Thyroid gland (tissue), 4 donors: ENCODE measurements around the gene MAPK4. TPM values are rescaled to one million over a fixed set of nuclear protein-coding genes. Genes with fewer than 3 reads are reported as not detected.
A peak's percentile ranks its signal among the peaks of the same experiment; 100 is the strongest.
"Not testable (repeated sequence)": the region's sequence is repeated elsewhere in the genome, so short reads cannot be mapped to it uniquely, and the experiment has no call there.

Experiments
- DNase-seq, 2 donors: peaks; one replicate each; pipeline ENCODE4 v3.0.0-alpha.2; 2019
- H3K27ac ChIP-seq, 3 donors: fragments of 200-600 bp; sonication (generic); 1 replicate in 2 of 3; 2 replicates in 1 of 3; pipeline ENCODE4 v1.5.1; 2016 to 2019; ENCODE audit warnings: mild to moderate bottlenecking in 1 of 3, moderate library complexity in 1 of 3
- H3K27me3 ChIP-seq: fragments of 200-600 bp; sonication (generic); one replicate; pipeline ENCODE4 v1.5.1; 2019
- H3K36me3 ChIP-seq, 2 donors: fragments of 200-600 bp; sonication (generic); one replicate each; pipeline ENCODE4 v1.5.1; 2016 to 2019
- H3K4me1 ChIP-seq, 2 donors: fragments of 200-600 bp; sonication (generic); one replicate each; pipeline ENCODE4 v1.5.1; 2017 to 2019
- H3K4me3 ChIP-seq, 3 donors: fragments of 200-600 bp; sonication (generic); replicated peaks in 1 of 3; 1 replicate in 2 of 3; 2 replicates in 1 of 3; pipeline ENCODE4 v1.5.1; 2016; ENCODE audit warnings: mild to moderate bottlenecking in 1 of 3
- H3K9me3 ChIP-seq: fragments of 200-600 bp; sonication (generic); one replicate; pipeline ENCODE4 v1.5.1; 2017
- CTCF ChIP-seq, 6 experiments: fragments of 200-600 bp in 3 of 6; fragments of 450-650 bp in 3 of 6; sonication (generic) in 3 of 6; IDR thresholded peaks; one replicate each; pipeline ENCODE4 v1.5.1; 2016 to 2019; ENCODE audit warnings: antibody characterized with exemption in 6 of 6, mild to moderate bottlenecking in 2 of 6, inconsistent platforms in 1 of 6, moderate library complexity in 1 of 6
- POLR2A ChIP-seq, 2 donors: fragments of 450-650 bp; IDR thresholded peaks; one replicate each; pipeline ENCODE4 v1.6.1; 2017; ENCODE audit warnings: antibody characterized with exemption in 2 of 2, mild to moderate bottlenecking in 2 of 2, moderate library complexity in 1 of 2
- WGBS, 2 donors: methylation state at CpG; one replicate each; pipeline ENCODE4 v1.1.5; 2017; 5-methylcytosine and 5-hydroxymethylcytosine counted together
- intact Hi-C: fragments of 100-400 bp; cut with DNase I; formaldehyde crosslinking; loops from one replicate; pipeline ENCODE4 v1.15.1; 2023
- total RNA-seq, 4 donors: library from RNA; depleted of rRNA; stranded (reverse); fragments of >200 nt; gene quantifications; one replicate each; pipeline ENCODE4 v1.2.3, GENCODE V29; 2016

MAPK4 gene
- total RNA-seq, 4 donors from 2014 or later: 3.5 to 17.9 (median 11.4) TPM

- Histone ChIP-seq H3K4me3 (no peak overlapping the region), H3K27me3 (no peaks in the 10 kb centered on the region), H3K9me3 (no peaks in the 10 kb centered on the region), H3K4me1 (no peaks in the 10 kb centered on the region), H3K36me3 (no peaks in the 10 kb centered on the region), H3K27ac (no peak overlapping the region)
- intact Hi-C loops: no loop called here
- no peak for DNase-seq
- WGBS, 2 donors: 83 to 85% methylated on average over 5 of the region's 5 CpGs
- no peak for TF ChIP-seq POLR2A (IDR thresholded peaks at IDR 0.05)
- no peak for TF ChIP-seq CTCF (IDR thresholded peaks at IDR 0.05)
Measured at GRCh38 chr18:50607378-50607926, 47.6 kb downstream of the MAPK4 start.

- H3K27ac ChIP-seq, H3K4me3 ChIP-seq, intact Hi-C loops, DNase-seq, H3K27me3 ChIP-seq, H3K9me3 ChIP-seq, H3K4me1 ChIP-seq, H3K36me3 ChIP-seq: not testable (repeated sequence)
- 93 to 94% methylated on average over 20 to 21 of the region's 26 CpGs for WGBS, 2 donors
Measured at GRCh38 chr18:50609171-50609570, 49.3 kb downstream of the MAPK4 start.

- intact Hi-C loops: no loop called here
- WGBS, 2 donors: 90 to 95% methylated on average over 4 of the region's 4 CpGs
- Histone ChIP-seq H3K27ac (no peak overlapping the region), H3K27me3 (no peaks in the 10 kb centered on the region), H3K9me3 (no peaks in the 10 kb centered on the region), H3K4me3 (no peak overlapping the region), H3K36me3 (no peaks in the 10 kb centered on the region), H3K4me1 (no peaks in the 10 kb centered on the region)
- DNase-seq: no peak
- no peak for TF ChIP-seq CTCF (IDR thresholded peaks at IDR 0.05)
- TF ChIP-seq POLR2A (IDR thresholded peaks at IDR 0.05): no peak
Measured at GRCh38 chr18:50610349-50610748, 50.5 kb downstream of the MAPK4 start.

- Histone ChIP-seq H3K4me3 (no peak overlapping the region), H3K36me3 (no peaks in the 10 kb centered on the region), H3K27me3 (no peaks in the 10 kb centered on the region), H3K27ac (no peak overlapping the region), H3K4me1 (no peaks in the 10 kb centered on the region), H3K9me3 (no peaks in the 10 kb centered on the region)
- no peak for DNase-seq
- TF ChIP-seq POLR2A (IDR thresholded peaks at IDR 0.05) (no peak), CTCF (IDR thresholded peaks at IDR 0.05) (no peak)
- intact Hi-C loops: no loop called here
- WGBS, 2 donors: 77 to 84% methylated on average over 5 of the region's 5 CpGs
Measured at GRCh38 chr18:50611529-50611941, 51.6 kb downstream of the MAPK4 start.

GRCh38 chr18:50614838-50615237, 55.0 kb downstream of the MAPK4 start:
- intact Hi-C loops: no loop called here
- WGBS, 2 donors: 22 to 30% methylated on average over 5 of the region's 5 CpGs
- no peaks in the 10 kb centered on the region for H3K27me3 ChIP-seq
- H3K4me1 ChIP-seq: no peaks in the 10 kb centered on the region
- no peaks in the 10 kb centered on the region for H3K9me3 ChIP-seq
- peak overlapping the region in 1 of 3 donors; percentile 2 for H3K27ac ChIP-seq
- H3K4me3 ChIP-seq: no peak overlapping the region
- DNase-seq: peak; percentile 33 to 51
- TF ChIP-seq CTCF (IDR thresholded peaks at IDR 0.05): no peak
- no peaks in the 10 kb centered on the region for H3K36me3 ChIP-seq
